Measurements from ENCODE around the gene MARCHF11.

GRCh38 chr5:16072616-16073015 is 107.0 kb downstream of the MARCHF11 start:
- no peak for TF ChIP-seq CTCF (IDR thresholded peaks at IDR 0.05)
- no peak for TF ChIP-seq POLR2A (IDR thresholded peaks at IDR 0.05)
